ENCODE results near the gene LEO1.

GRCh38 chr15:51952805-51953204 is 18.8 kb downstream of the LEO1 start:
- no peak for TF ChIP-seq CTCF (IDR thresholded peaks at IDR 0.05; ENCODE audit: insufficient read depth, low read length, poor library complexity, severe bottlenecking)
- TF ChIP-seq EZH2phosphoT487 (conservative IDR thresholded peaks at IDR 0.05; ENCODE audit: low read length), result no peak

All from SU-DHL-6 (cell line).